GM12875 (cell line): Measurements from ENCODE around the gene SPSB1.

Experiments
- H3K4me3 ChIP-seq: one replicate; pipeline ENCODE4 v1.5.1; 2011; ENCODE audit warnings: low read depth, low read length, control low read depth
- TF ChIP-seq, protein P1 (sequence below): IDR thresholded peaks from 2 replicates; pipeline ENCODE4 v1.5.1; 2011; ENCODE audit warnings: low read depth, mild to moderate bottlenecking, control low read depth, inconsistent platforms, low read length, moderate library complexity, borderline replicate concordance; ENCODE audit not compliant: insufficient read depth

SPSB1 gene

DNA sequence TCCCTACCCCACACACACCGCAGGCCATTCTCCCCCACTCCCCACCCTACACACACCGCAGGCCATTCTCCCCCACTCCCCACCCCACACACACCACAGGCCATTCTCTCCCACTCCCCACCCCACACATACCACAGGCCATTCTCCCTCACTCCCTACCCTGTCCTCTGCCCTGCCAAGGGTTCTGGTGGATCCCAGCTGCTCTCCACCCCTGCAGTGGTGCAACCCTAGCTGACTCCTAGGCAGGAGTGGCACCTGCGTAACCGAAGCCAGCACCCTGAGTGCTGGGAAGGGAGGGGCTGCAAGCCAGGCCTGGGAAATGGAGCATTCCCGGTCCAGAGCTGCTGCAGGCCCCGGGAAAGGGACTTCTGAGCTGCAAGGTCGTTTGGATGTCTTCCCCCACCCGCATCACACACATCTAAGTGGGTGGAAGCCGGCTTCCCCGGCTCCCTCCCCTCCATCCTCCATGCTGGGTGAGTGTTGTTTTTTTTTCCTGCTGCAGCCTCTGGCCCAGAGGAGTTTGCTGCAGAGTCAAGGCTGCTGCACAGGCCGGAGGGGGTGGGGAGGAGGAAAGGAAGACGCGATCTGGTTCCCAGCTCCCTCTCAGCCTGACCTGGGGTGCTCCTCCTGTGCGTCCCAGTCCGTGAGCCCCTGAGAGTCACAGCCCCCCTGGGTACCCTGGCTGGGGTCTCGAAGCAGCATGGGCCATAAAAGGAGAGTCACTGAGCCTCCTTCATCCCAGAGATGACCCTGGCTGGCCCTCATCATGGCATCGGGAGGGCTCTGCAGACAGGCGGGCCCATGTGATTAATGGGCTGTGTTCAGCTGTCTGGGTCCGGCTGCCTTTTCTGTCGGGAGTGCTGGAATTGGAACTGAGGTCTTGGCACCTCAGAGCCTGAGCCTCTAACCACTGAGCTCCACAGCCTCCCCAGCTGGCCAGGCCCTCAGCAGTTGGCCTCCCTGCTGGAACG lies 42.0 kb upstream of the SPSB1 start:
- TF ChIP-seq, protein P1, sequence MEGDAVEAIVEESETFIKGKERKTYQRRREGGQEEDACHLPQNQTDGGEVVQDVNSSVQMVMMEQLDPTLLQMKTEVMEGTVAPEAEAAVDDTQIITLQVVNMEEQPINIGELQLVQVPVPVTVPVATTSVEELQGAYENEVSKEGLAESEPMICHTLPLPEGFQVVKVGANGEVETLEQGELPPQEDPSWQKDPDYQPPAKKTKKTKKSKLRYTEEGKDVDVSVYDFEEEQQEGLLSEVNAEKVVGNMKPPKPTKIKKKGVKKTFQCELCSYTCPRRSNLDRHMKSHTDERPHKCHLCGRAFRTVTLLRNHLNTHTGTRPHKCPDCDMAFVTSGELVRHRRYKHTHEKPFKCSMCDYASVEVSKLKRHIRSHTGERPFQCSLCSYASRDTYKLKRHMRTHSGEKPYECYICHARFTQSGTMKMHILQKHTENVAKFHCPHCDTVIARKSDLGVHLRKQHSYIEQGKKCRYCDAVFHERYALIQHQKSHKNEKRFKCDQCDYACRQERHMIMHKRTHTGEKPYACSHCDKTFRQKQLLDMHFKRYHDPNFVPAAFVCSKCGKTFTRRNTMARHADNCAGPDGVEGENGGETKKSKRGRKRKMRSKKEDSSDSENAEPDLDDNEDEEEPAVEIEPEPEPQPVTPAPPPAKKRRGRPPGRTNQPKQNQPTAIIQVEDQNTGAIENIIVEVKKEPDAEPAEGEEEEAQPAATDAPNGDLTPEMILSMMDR = no peak
- H3K4me3 ChIP-seq = no peak overlapping the region

DNA sequence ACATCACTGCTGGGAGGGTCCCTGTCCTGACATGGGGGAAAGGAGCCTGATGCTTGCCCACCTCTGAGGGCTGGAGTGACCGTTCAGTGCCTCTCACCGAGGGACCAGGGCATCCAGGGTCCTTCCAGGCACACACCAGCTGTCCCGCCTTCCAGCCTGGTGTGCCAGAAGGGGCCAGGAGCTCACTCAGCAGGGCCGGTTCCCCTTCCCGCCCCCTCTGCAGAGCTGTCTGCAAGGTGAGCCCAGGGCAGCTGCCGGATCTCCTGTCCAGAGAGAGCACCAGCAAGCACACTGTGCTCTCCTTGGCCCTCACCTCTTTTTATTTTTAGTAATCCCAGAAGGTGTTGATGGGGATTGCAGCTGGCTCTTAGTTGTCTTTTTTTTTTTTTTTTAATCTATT lies 41.2 kb upstream of the SPSB1 start:
- H3K4me3 ChIP-seq = no peak overlapping the region

DNA sequence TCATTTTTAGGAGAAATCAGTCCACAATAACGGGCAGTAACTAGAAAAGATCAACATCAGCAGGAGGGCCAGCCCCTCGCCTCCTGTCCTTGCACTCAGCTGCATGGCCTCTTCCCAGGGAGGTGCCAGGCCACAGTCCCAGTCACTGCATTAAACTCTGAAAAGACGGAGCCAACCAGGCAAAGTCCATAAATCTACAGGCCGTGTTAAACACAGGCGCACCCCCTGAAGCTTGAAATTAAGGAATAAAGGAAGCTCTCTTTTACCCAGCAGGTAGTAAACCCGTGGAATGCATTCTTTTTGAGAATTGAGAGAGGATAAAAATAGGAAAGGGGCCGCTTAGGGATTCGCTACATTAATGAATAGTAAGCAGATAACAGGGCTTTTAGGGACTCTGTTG lies 39.7 kb upstream of the SPSB1 start:
- TF ChIP-seq, protein P1 = no peak
- H3K4me3 ChIP-seq = no peak overlapping the region

More for the DNA sequence above, 41.2 kb upstream of the SPSB1 start:
- TF ChIP-seq, protein P1 = no peak

DNA sequence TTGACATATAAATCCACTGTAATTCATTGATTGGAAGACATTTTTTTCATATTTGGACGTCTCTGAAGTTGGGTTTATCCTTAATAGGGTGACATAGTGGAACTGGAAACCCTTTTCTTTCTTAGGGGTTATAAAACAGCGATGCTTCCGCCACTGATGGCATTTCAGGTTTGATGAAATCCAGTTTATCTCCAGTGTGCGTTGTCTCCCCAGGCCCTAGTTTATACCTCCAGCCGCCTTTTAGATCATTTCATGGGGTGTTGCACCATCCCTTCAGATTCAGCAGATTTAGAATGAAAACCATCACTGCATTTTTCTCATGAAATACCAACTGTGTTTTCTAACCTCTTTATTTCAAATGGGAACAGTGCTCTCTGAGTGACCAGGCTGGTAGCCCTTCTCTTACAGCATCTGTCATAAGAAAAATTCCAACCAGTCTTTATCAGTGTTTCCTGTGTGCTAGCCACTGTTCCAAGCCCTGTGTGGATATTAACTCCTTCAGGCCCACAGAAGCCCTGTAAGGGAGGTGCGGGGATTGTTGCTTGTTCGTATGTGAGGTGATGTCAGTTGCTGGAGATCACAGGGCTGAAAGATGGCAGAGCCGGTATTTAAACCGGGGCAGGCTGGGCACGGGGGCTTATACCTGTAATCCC lies 39.1 kb upstream of the SPSB1 start:
- TF ChIP-seq, protein P1 = no peak
- H3K4me3 ChIP-seq = no peak overlapping the region

DNA sequence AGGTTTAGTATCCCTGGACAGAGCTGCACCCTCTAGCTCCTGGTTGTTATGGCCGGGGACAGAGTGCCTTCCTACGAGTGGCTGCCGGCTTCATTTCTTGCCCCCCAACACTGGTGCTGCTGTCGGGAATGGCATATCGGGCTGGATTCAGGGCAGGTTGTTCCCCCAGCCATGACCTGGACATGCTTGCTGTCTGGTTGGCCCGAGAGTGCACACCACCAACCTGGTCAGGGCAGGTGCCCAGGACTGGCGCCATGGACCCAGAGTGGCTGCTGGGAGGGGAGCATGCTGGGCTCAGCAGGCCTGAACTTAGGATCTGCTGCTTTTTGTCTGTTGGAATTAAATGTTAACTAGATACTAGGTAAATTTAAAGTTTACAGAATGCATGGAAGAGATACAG lies 36.4 kb upstream of the SPSB1 start:
- H3K4me3 ChIP-seq = no peak overlapping the region
- TF ChIP-seq, protein P1 = no peak

DNA sequence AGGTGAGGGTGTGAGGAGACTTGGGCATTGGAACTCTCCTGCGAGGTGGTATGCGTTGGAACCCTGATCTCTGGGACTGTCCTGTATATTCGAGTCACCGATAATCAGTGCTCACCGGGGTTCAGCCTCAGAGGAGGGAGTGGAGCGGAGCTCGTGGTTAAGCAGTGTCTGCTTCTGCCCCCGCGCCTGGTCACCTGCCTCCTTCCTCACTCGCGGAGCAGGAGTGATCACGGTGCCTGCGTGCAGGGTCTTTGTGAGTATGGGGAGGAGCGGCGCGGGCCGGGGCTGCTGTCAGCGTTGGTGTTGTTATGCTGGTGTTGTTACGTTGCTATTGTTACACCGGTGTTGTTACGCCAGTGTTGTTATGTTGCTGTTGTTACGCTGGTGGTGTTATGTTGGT lies 34.8 kb upstream of the SPSB1 start:
- TF ChIP-seq, protein P1 = no peak
- H3K4me3 ChIP-seq = no peak overlapping the region
